Liver (tissue), 9 donors: ENCODE results near the gene FAM221B. TPM values are rescaled to one million over a fixed set of nuclear protein-coding genes. Genes with fewer than 3 reads are reported as not detected.
A peak's percentile ranks its signal among the peaks of the same experiment; 100 is the strongest.

Experiments
- DNase-seq: peaks from one replicate; pipeline ENCODE4 v3.0.0-alpha.2; 2017; ENCODE audit warnings: low spot score
- H3K27ac ChIP-seq, 2 donors: one replicate each; pipeline ENCODE4 v1.7.0; 2013; ENCODE audit warnings: inconsistent platforms in 2 of 2, low read length in 2 of 2, control low read depth in 1 of 2, low read depth in 1 of 2, mild to moderate bottlenecking in 1 of 2
- H3K27me3 ChIP-seq, 4 donors: one replicate each; pipeline versions ENCODE4 v1.6.1 to v1.7.0; 2013; ENCODE audit warnings: low read length in 3 of 4, inconsistent platforms in 1 of 4, mild to moderate bottlenecking in 1 of 4, moderate library complexity in 1 of 4; ENCODE audit not compliant: control insufficient read depth in 4 of 4, insufficient read depth in 4 of 4
- H3K36me3 ChIP-seq, 4 donors: one replicate each; pipeline versions ENCODE4 v1.6.1 to v1.7.0; 2013; ENCODE audit warnings: low read length in 3 of 4, mild to moderate bottlenecking in 3 of 4, low read depth in 1 of 4, moderate library complexity in 1 of 4; ENCODE audit not compliant: control insufficient read depth in 4 of 4, insufficient read depth in 3 of 4
- H3K4me1 ChIP-seq, 4 donors: one replicate each; pipeline versions ENCODE4 v1.6.1 to v1.7.0; 2013; ENCODE audit warnings: low read length in 3 of 4, mild to moderate bottlenecking in 3 of 4, moderate library complexity in 1 of 4; ENCODE audit not compliant: control insufficient read depth in 4 of 4, insufficient read depth in 4 of 4
- H3K4me3 ChIP-seq, 3 donors: one replicate each; pipeline versions ENCODE4 v1.6.1 to v1.7.0; 2013; ENCODE audit warnings: low read length in 3 of 3, control low read depth in 1 of 3, low read depth in 1 of 3, mild to moderate bottlenecking in 1 of 3
- H3K9ac ChIP-seq, 2 donors: one replicate each; pipeline ENCODE4 v1.7.0; 2013; ENCODE audit warnings: low read length in 2 of 2, mild to moderate bottlenecking in 2 of 2, moderate library complexity in 2 of 2, control low read depth in 1 of 2, low read depth in 1 of 2
- H3K9me3 ChIP-seq, 4 donors: one replicate each; pipeline versions ENCODE4 v1.6.1 to v1.7.0; 2013; ENCODE audit warnings: low read length in 3 of 4; ENCODE audit not compliant: control insufficient read depth in 4 of 4
- EGR1 ChIP-seq, 2 donors: IDR thresholded peaks; 2 replicates each; pipeline ENCODE4 v1.6.1; 2016 to 2018; ENCODE audit warnings: antibody characterized with exemption in 2 of 2, low read depth in 2 of 2
- FOXA1 ChIP-seq: IDR thresholded peaks from 2 replicates; pipeline ENCODE4 v1.6.1; 2016; ENCODE audit warnings: antibody characterized with exemption
- FOXA2 ChIP-seq: IDR thresholded peaks from 2 replicates; pipeline ENCODE4 v1.6.1; 2016; ENCODE audit warnings: antibody characterized with exemption
- GABPA ChIP-seq, 2 donors: IDR thresholded peaks in 1 of 2; conservative IDR thresholded peaks in 1 of 2; 2 replicates each; pipeline ENCODE4 v1.6.1; 2016; ENCODE audit warnings: antibody characterized with exemption in 2 of 2, mild to moderate bottlenecking in 1 of 2, moderate library complexity in 1 of 2
- HNF4A ChIP-seq, 2 donors: conservative IDR thresholded peaks; 2 replicates each; pipeline ENCODE4 v1.6.1; 2016; ENCODE audit warnings: antibody characterized with exemption in 2 of 2, mild to moderate bottlenecking in 2 of 2
- HNF4G ChIP-seq: IDR thresholded peaks from 2 replicates; pipeline ENCODE4 v1.6.1; 2016; ENCODE audit warnings: antibody characterized with exemption
- JUND ChIP-seq, 2 donors: IDR thresholded peaks; 2 replicates each; pipeline ENCODE4 v1.6.1; 2016; ENCODE audit warnings: antibody characterized with exemption in 2 of 2
- NR2F2 ChIP-seq: IDR thresholded peaks from 2 replicates; pipeline ENCODE4 v1.6.1; 2016; ENCODE audit warnings: antibody characterized with exemption
- RAD21 ChIP-seq, 2 donors: IDR thresholded peaks; 2 replicates each; pipeline ENCODE4 v1.6.1; 2016; ENCODE audit warnings: antibody characterized with exemption in 2 of 2, mild to moderate bottlenecking in 2 of 2
- RXRA ChIP-seq, 2 donors: IDR thresholded peaks; 2 replicates each; pipeline ENCODE4 v1.6.1; 2017 to 2018; ENCODE audit warnings: antibody characterized with exemption in 2 of 2, mild to moderate bottlenecking in 1 of 2
- SP1 ChIP-seq: IDR thresholded peaks from 2 replicates; pipeline ENCODE4 v1.6.1; 2018; ENCODE audit warnings: antibody characterized with exemption, mild to moderate bottlenecking
- TAF1 ChIP-seq: conservative IDR thresholded peaks from 2 replicates; pipeline ENCODE4 v1.6.1; 2016; ENCODE audit warnings: antibody characterized with exemption, mild to moderate bottlenecking
- YY1 ChIP-seq: IDR thresholded peaks from 2 replicates; pipeline ENCODE4 v1.6.1; 2016; ENCODE audit warnings: antibody characterized with exemption, mild to moderate bottlenecking
- WGBS: extraction: QIAGEN DNeasy Blood & Tissue Kit; methylation state at CpG from one replicate; pipeline ENCODE4 v1.1.7; 2013; 5-methylcytosine and 5-hydroxymethylcytosine counted together
- polyA plus RNA-seq, 2 donors: library from polyadenylated mRNA; stranded (reverse) in 1 of 2; unstranded in 1 of 2; fragments of 200-250 nt in 1 of 2; fragments of >200 nt in 1 of 2; fragmentation: Nextera tagmentation in 1 of 2; extraction: Ambion mirVana in 1 of 2; gene quantifications; one replicate each; pipeline versions ENCODE4 v1.2.1 to v1.2.3, GENCODE V29; 2013 to 2015
- total RNA-seq, 2 donors: library from RNA; depleted of rRNA; stranded (reverse); fragments of >200 nt; gene quantifications; one replicate each; pipeline ENCODE4 v1.2.3, GENCODE V29; 2014
- TF ChIP-seq, protein P1 (sequence below): IDR thresholded peaks from 2 replicates; pipeline ENCODE4 v1.6.1; 2016; ENCODE audit warnings: antibody characterized with exemption
- TF ChIP-seq, protein P2 (sequence below): IDR thresholded peaks from 2 replicates; pipeline ENCODE4 v1.6.1; 2016; ENCODE audit warnings: antibody characterized with exemption
- TF ChIP-seq, protein P3 (sequence below): IDR thresholded peaks from 2 replicates; pipeline ENCODE4 v1.6.1; 2016; ENCODE audit warnings: antibody characterized with exemption
- TF ChIP-seq, protein P4 (sequence below): IDR thresholded peaks from 2 replicates; pipeline ENCODE4 v1.6.1; 2016; ENCODE audit warnings: antibody characterized with exemption, mild to moderate bottlenecking
- TF ChIP-seq, protein P5 (sequence below): fragments of 150-350 bp; IDR thresholded peaks from 2 replicates; pipeline ENCODE4 v1.5.1; 2017; ENCODE audit warnings: improper control_type of control experiment, low read depth, low read length; ENCODE audit not compliant: missing input control
- donor health status: healthy.
- donor health status: healthy.
- donor health status: healthy.
- donor health status: healthy.
- donor health status: healthy.

The FAM221B gene
- total and polyA plus RNA-seq, 4 donors = 0.35 TPM; not detected in 3

DNA sequence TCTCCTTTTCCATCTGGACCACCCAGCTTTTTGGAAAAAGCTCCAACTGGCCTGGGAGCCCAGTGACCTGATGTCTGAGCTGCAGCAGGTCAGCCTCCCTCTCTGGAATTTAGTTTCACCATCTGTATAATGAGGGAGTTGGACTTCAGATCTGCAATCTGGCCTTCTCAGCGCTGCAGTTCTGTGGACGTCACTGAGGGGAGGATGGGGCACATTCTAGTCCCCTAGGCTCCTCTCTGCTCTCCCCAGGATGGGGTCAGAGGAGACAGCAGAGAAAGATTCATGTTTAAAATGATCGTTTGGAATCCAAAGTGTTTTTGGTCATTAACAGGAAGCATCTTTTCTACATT, 31.4 kb upstream of the FAM221B start:
- Histone ChIP-seq H3K4me1 (no peaks in the 10 kb centered on the region), H3K9ac (no peak overlapping the region), H3K27ac (no peak overlapping the region), H3K4me3 (no peak overlapping the region), H3K27me3 (peaks cover 0 to 5% (median 0%) of the 10 kb centered on the region in 4 donors), H3K36me3 (no peaks in the 10 kb centered on the region), H3K9me3 (no peaks in the 10 kb centered on the region)
- DNase-seq = peak; percentile 9
- WGBS = 40% methylated on average over 3 of the region's 3 CpGs
- TF ChIP-seq FOXA2 (no peak), HNF4G (no peak)
- TF ChIP-seq, protein P1, sequence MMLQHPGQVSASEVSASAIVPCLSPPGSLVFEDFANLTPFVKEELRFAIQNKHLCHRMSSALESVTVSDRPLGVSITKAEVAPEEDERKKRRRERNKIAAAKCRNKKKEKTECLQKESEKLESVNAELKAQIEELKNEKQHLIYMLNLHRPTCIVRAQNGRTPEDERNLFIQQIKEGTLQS = no peak
- TF ChIP-seq, protein P2, sequence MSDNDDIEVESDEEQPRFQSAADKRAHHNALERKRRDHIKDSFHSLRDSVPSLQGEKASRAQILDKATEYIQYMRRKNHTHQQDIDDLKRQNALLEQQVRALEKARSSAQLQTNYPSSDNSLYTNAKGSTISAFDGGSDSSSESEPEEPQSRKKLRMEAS = no peak

DNA sequence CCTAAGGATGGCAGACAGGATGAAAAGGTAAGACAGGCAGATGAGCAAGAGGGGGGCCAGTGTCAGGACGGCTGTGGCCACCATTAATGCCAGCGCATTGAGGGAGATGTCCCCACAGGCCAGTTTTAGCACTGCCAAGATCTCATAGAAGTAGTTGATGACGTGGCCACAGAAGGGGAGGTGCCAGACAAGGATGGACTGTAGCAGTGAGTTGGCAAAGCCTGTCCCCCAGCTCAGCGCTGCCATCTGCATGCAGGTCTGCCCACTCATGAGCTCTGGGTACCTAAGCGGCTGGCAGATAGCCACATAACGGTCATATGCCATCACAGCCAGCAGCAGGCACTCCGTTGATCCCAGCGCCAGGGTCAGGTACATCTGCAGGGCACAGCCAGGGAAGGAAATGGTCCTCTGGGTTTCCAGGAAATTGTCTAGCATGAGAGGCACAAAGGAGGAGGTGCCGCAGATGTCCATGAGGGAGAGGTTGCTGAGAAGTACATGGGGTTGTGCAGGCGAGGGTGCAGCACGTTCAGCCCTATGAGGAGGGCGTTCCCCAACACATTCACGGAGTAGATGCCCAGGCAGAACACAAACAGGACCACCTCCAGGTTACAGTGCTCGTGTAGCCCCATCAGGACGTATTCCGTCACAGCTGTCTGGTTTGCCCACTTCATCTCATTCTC, 30.9 kb upstream of the FAM221B start:
- no peak overlapping the region for H3K4me3 ChIP-seq
- H3K27ac ChIP-seq = no peak overlapping the region
- peak; percentile 31 for DNase-seq
- no peak overlapping the region for H3K9ac ChIP-seq
- H3K4me1 ChIP-seq = no peaks in the 10 kb centered on the region
- no peaks in the 10 kb centered on the region for H3K36me3 ChIP-seq
- peaks cover 0 to 5% (median 0%) of the 10 kb centered on the region in 4 donors for H3K27me3 ChIP-seq
- WGBS = 65% methylated on average over 16 of the region's 16 CpGs
- TF ChIP-seq RAD21 (IDR thresholded peaks at IDR 0.05) = no peak
- TF ChIP-seq, protein P2 = no peak
- TF ChIP-seq FOXA1 = no peak
- no peak for TF ChIP-seq HNF4G
- TF ChIP-seq GABPA (IDR thresholded peaks at IDR 0.05 in 1 of 2, conservative IDR thresholded peaks at IDR 0.05 in 1 of 2) = no peak
- TF ChIP-seq, protein P1 = no peak
- TF ChIP-seq YY1 = no peak
- TF ChIP-seq, protein P3, sequence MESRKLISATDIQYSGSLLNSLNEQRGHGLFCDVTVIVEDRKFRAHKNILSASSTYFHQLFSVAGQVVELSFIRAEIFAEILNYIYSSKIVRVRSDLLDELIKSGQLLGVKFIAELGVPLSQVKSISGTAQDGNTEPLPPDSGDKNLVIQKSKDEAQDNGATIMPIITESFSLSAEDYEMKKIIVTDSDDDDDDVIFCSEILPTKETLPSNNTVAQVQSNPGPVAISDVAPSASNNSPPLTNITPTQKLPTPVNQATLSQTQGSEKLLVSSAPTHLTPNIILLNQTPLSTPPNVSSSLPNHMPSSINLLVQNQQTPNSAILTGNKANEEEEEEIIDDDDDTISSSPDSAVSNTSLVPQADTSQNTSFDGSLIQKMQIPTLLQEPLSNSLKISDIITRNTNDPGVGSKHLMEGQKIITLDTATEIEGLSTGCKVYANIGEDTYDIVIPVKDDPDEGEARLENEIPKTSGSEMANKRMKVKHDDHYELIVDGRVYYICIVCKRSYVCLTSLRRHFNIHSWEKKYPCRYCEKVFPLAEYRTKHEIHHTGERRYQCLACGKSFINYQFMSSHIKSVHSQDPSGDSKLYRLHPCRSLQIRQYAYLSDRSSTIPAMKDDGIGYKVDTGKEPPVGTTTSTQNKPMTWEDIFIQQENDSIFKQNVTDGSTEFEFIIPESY = no peak
- no peak for TF ChIP-seq FOXA2
- no peak for TF ChIP-seq EGR1 (IDR thresholded peaks at IDR 0.05; ENCODE audit: low read depth in 2 of 2)
- no peak for TF ChIP-seq RXRA (IDR thresholded peaks at IDR 0.05)
- TF ChIP-seq, protein P4, sequence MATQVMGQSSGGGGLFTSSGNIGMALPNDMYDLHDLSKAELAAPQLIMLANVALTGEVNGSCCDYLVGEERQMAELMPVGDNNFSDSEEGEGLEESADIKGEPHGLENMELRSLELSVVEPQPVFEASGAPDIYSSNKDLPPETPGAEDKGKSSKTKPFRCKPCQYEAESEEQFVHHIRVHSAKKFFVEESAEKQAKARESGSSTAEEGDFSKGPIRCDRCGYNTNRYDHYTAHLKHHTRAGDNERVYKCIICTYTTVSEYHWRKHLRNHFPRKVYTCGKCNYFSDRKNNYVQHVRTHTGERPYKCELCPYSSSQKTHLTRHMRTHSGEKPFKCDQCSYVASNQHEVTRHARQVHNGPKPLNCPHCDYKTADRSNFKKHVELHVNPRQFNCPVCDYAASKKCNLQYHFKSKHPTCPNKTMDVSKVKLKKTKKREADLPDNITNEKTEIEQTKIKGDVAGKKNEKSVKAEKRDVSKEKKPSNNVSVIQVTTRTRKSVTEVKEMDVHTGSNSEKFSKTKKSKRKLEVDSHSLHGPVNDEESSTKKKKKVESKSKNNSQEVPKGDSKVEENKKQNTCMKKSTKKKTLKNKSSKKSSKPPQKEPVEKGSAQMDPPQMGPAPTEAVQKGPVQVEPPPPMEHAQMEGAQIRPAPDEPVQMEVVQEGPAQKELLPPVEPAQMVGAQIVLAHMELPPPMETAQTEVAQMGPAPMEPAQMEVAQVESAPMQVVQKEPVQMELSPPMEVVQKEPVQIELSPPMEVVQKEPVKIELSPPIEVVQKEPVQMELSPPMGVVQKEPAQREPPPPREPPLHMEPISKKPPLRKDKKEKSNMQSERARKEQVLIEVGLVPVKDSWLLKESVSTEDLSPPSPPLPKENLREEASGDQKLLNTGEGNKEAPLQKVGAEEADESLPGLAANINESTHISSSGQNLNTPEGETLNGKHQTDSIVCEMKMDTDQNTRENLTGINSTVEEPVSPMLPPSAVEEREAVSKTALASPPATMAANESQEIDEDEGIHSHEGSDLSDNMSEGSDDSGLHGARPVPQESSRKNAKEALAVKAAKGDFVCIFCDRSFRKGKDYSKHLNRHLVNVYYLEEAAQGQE = no peak
- TF ChIP-seq JUND (IDR thresholded peaks at IDR 0.05) = no peak
- TF ChIP-seq, protein P5, sequence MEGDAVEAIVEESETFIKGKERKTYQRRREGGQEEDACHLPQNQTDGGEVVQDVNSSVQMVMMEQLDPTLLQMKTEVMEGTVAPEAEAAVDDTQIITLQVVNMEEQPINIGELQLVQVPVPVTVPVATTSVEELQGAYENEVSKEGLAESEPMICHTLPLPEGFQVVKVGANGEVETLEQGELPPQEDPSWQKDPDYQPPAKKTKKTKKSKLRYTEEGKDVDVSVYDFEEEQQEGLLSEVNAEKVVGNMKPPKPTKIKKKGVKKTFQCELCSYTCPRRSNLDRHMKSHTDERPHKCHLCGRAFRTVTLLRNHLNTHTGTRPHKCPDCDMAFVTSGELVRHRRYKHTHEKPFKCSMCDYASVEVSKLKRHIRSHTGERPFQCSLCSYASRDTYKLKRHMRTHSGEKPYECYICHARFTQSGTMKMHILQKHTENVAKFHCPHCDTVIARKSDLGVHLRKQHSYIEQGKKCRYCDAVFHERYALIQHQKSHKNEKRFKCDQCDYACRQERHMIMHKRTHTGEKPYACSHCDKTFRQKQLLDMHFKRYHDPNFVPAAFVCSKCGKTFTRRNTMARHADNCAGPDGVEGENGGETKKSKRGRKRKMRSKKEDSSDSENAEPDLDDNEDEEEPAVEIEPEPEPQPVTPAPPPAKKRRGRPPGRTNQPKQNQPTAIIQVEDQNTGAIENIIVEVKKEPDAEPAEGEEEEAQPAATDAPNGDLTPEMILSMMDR = no peak
- TF ChIP-seq NR2F2 = no peak
- TF ChIP-seq SP1 = no peak
- TF ChIP-seq TAF1 = no peak
- no peak for TF ChIP-seq HNF4A (conservative IDR thresholded peaks at IDR 0.05)
- H3K9me3 ChIP-seq = no peaks in the 10 kb centered on the region
